SK-N-SH (cell line): ENCODE results near the gene ALDH3B1. TPM values are rescaled to one million over a fixed set of nuclear protein-coding genes. Genes with fewer than 3 reads are reported as not detected.
"Not testable (repeated sequence)": the region's sequence is repeated elsewhere in the genome, so short reads cannot be mapped to it uniquely, and the experiment has no call there.

Experiments used
- CTCF ChIA-PET: fragments of 300-600, 350-600 bp; formaldehyde crosslinking; extraction: SDS; loops from one replicate; lab custom pipeline; 2021; lab: Yijun Ruan, JAX
- POLR2A ChIA-PET: fragments of 350-600 bp; sonication (Branson Sonifier 250); formaldehyde crosslinking; extraction: SDS; loops from one replicate; lab custom pipeline; 2020; ENCODE audit warnings: antibody characterized with exemption, inconsistent platforms; lab: Yijun Ruan, JAX
- DNase-seq: peaks from one replicate; pipeline ENCODE4 v3.0.0; 2012
- H2AFZ ChIP-seq: fragments of 200-600 bp; sonication (generic); 2 replicates; pipeline ENCODE4 v1.8.1; 2016; ENCODE audit warnings: antibody characterized with exemption, mild to moderate bottlenecking, low read depth
- H3F3A ChIP-seq: fragments of 200-600 bp; sonication (generic); replicated peaks from 2 replicates; pipeline ENCODE3; 2016; ENCODE audit warnings: antibody characterized with exemption, mild to moderate bottlenecking; ENCODE audit not compliant: insufficient read depth
- H3K27ac ChIP-seq, 2 experiments: fragments of 200-500 bp in 1 of 2; fragments of 200-600 bp in 1 of 2; sonication (Bioruptor generic) in 1 of 2; sonication (generic), shearing (Covaris generic) in 1 of 2; 2 replicates each; pipeline versions ENCODE4 v1.5.1 to v1.6.1; 2014 to 2016; ENCODE audit warnings: low read depth in 2 of 2, inconsistent platforms in 1 of 2, low read length in 1 of 2, mild to moderate bottlenecking in 1 of 2, mixed read lengths in 1 of 2
- H3K27me3 ChIP-seq: fragments of 200-600 bp; sonication (generic), shearing (Covaris generic); 2 replicates; pipeline ENCODE4 v1.6.1; 2016; ENCODE audit warnings: mixed run types; ENCODE audit not compliant: insufficient read depth
- H3K36me3 ChIP-seq, 2 experiments: fragments of 200-500 bp in 1 of 2; fragments of 200-600 bp in 1 of 2; sonication (Bioruptor generic) in 1 of 2; sonication (generic) in 1 of 2; replicated peaks in 1 of 2; 2 replicates each; pipeline versions ENCODE3 to v1.5.1; 2014 to 2016; ENCODE audit warnings: low read length in 1 of 2, mild to moderate bottlenecking in 1 of 2; ENCODE audit not compliant: insufficient read depth in 2 of 2, control insufficient read depth in 1 of 2
- H3K4me1 ChIP-seq, 2 experiments: fragments of 200-500 bp in 1 of 2; fragments of 200-600 bp in 1 of 2; sonication (Bioruptor generic) in 1 of 2; sonication (generic), shearing (Covaris generic) in 1 of 2; 2 replicates each; pipeline versions ENCODE4 v1.5.1 to v1.6.1; 2014 to 2016; ENCODE audit warnings: low read depth in 1 of 2, low read length in 1 of 2, mixed run types in 1 of 2; ENCODE audit not compliant: insufficient read depth in 2 of 2, control insufficient read depth in 1 of 2
- H3K4me2 ChIP-seq: fragments of 200-600 bp; sonication (generic), shearing (Covaris generic); 2 replicates; pipeline ENCODE4 v1.6.1; 2017; ENCODE audit warnings: mixed run types
- H3K4me3 ChIP-seq, 2 experiments: fragments of 200-500 bp in 1 of 2; fragments of 200-600 bp in 1 of 2; sonication (Bioruptor generic) in 1 of 2; sonication (generic), shearing (Covaris generic) in 1 of 2; 2 replicates each; pipeline versions ENCODE4 v1.5.1 to v1.8.1; 2014 to 2016; ENCODE audit warnings: low read depth in 2 of 2, inconsistent platforms in 1 of 2, low read length in 1 of 2, mild to moderate bottlenecking in 1 of 2, mixed read lengths in 1 of 2, moderate library complexity in 1 of 2
- H3K79me2 ChIP-seq: fragments of 200-600 bp; sonication (generic); 2 replicates; pipeline ENCODE4 v1.8.1; 2017; ENCODE audit warnings: mild to moderate bottlenecking; ENCODE audit not compliant: insufficient read depth
- H3K9ac ChIP-seq: fragments of 200-600 bp; sonication (generic); 2 replicates; pipeline ENCODE4 v1.6.1; 2017; ENCODE audit warnings: mixed run types
- H3K9me2 ChIP-seq: fragments of 200-600 bp; sonication (generic); 2 replicates; pipeline ENCODE4 v1.6.1; 2017; ENCODE audit warnings: mixed run types
- H3K9me3 ChIP-seq: fragments of 200-600 bp; sonication (generic); 2 replicates; pipeline ENCODE4 v1.6.1; 2017; ENCODE audit warnings: mixed run types, mild to moderate bottlenecking, moderate library complexity
- H4K20me1 ChIP-seq: fragments of 200-600 bp; sonication (generic); 2 replicates; pipeline ENCODE4 v1.6.1; 2017; ENCODE audit warnings: mild to moderate bottlenecking, mixed run types; ENCODE audit not compliant: insufficient read depth
- CTCF ChIP-seq: fragments of 200-600 bp; sonication (generic); IDR thresholded peaks from 2 replicates; pipeline ENCODE4 v1.6.1; 2017; ENCODE audit warnings: antibody characterized with exemption, mild to moderate bottlenecking, moderate library complexity
- ELF1 ChIP-seq: IDR thresholded peaks from 2 replicates; pipeline ENCODE4 v1.4.0; 2012
- EZH2phosphoT487 ChIP-seq: fragments of 200-600 bp; sonication (generic); IDR thresholded peaks from 2 replicates; pipeline ENCODE4 v1.6.1; 2017; ENCODE audit warnings: low read depth, mixed run types, mild to moderate bottlenecking, antibody characterized with exemption, moderate library complexity, borderline replicate concordance
- FOXJ3 ChIP-seq: sonication (generic); formaldehyde crosslinking; IDR thresholded peaks from 2 replicates; pipeline ENCODE4 v1.5.1; 2020; ENCODE audit warnings: mild to moderate bottlenecking, missing genetic modification reagents
- GABPA ChIP-seq: IDR thresholded peaks from 2 replicates; pipeline ENCODE4 v1.4.0; 2012; ENCODE audit warnings: low read depth, mild to moderate bottlenecking
- GATA2 ChIP-seq: sonication (generic); formaldehyde crosslinking; IDR thresholded peaks from 2 replicates; pipeline ENCODE4 v1.5.0; 2020; ENCODE audit warnings: mild to moderate bottlenecking, missing genetic modification reagents
- JUND ChIP-seq: IDR thresholded peaks from 2 replicates; pipeline ENCODE4 v1.4.0; 2012
- MEF2A ChIP-seq: IDR thresholded peaks from 2 replicates; pipeline ENCODE4 v1.4.0; 2012; ENCODE audit warnings: low read depth, borderline replicate concordance
- MXI1 ChIP-seq: IDR thresholded peaks from 2 replicates; pipeline ENCODE4 v1.6.1; 2012; ENCODE audit warnings: mild to moderate bottlenecking, low read depth, low read length, improper control_type of control experiment
- NFIC ChIP-seq: IDR thresholded peaks from 2 replicates; pipeline ENCODE4 v1.4.0; 2012; ENCODE audit warnings: borderline replicate concordance
- POLR2AphosphoS5 ChIP-seq: IDR thresholded peaks from 2 replicates; pipeline ENCODE4 v1.6.1; 2012; ENCODE audit warnings: low read depth, low read length
- RCOR1 ChIP-seq: fragments of 150-350 bp; IDR thresholded peaks from 2 replicates; pipeline ENCODE4 v1.6.1; 2017; ENCODE audit warnings: antibody characterized with exemption, low read length
- REST ChIP-seq: IDR thresholded peaks from 2 replicates; pipeline ENCODE4 v1.6.1; 2012; ENCODE audit warnings: mild to moderate bottlenecking, low read depth, low read length, moderate library complexity
- RFX5 ChIP-seq: IDR thresholded peaks from 2 replicates; pipeline ENCODE4 v1.6.1; 2012; ENCODE audit warnings: mild to moderate bottlenecking, improper control_type of control experiment, low read length
- SIN3A ChIP-seq: IDR thresholded peaks from 2 replicates; pipeline ENCODE4 v1.6.1; 2012; ENCODE audit warnings: low read depth, mild to moderate bottlenecking, low read length, moderate library complexity, borderline replicate concordance
- TCF12 ChIP-seq: IDR thresholded peaks from 2 replicates; pipeline ENCODE4 v1.4.0; 2012
- USF1 ChIP-seq: IDR thresholded peaks from 2 replicates; pipeline ENCODE4 v1.4.0; 2012; ENCODE audit warnings: low read depth, borderline replicate concordance
- YY1 ChIP-seq: IDR thresholded peaks from 2 replicates; pipeline ENCODE4 v1.4.0; 2012; ENCODE audit warnings: low read depth, mild to moderate bottlenecking
- WGBS: methylation state at CpG from one replicate; pipeline ENCODE4 v1.1.6; 2017; ENCODE audit warnings: low lambda C conversion rate; 5-methylcytosine and 5-hydroxymethylcytosine counted together
- polyA plus RNA-seq, 3 experiments: library from polyadenylated mRNA; depleted of rRNA; stranded (reverse); fragments of >200 nt; gene quantifications; 2 replicates each; pipeline ENCODE4 v1.2.3, GENCODE V29; 2012

Gene ALDH3B1
- polyA plus RNA-seq, 1 of the 3 experiments (the other 2 are of a cell fraction) = 14.9 TPM

GRCh38 chr11:67981226-67981625, 28.9 kb upstream of the ALDH3B1 start:
- WGBS = 89% methylated on average over 10 of the region's 10 CpGs
- not testable (repeated sequence) for H3K36me3 ChIP-seq, H2AFZ ChIP-seq, H3K27ac ChIP-seq, H3K4me3 ChIP-seq, H4K20me1 ChIP-seq, H3K27me3 ChIP-seq, H3F3A ChIP-seq, H3K4me1 ChIP-seq, H3K9me3 ChIP-seq, H3K9ac ChIP-seq, DNase-seq, H3K9me2 ChIP-seq
- CTCF ChIA-PET = interaction anchor here (0.9 kb wide), 1 partner anchor 22 kb away, joined by 3 read pairs; no protein-coding TSS in a partner anchor
- TF ChIP-seq REST = 0 out of 2 replicates have a peak, but pooled peaks have one; percentile 43
- TF ChIP-seq, all 33 proteins: peak for 1; not testable (repeated sequence) for 32
- H3K4me2 ChIP-seq, H3K79me2 ChIP-seq, POLR2A ChIA-PET: not testable (repeated sequence)

GRCh38 chr11:67982255-67982857, 27.8 kb upstream of the ALDH3B1 start:
- H3K79me2 ChIP-seq, H4K20me1 ChIP-seq, H3K9ac ChIP-seq, DNase-seq, H3K36me3 ChIP-seq, H3K27ac ChIP-seq, H3F3A ChIP-seq, H2AFZ ChIP-seq, CTCF ChIA-PET, H3K9me3 ChIP-seq, H3K4me3 ChIP-seq, H3K27me3 ChIP-seq, POLR2A ChIA-PET, H3K4me2 ChIP-seq, H3K4me1 ChIP-seq, H3K9me2 ChIP-seq: not testable (repeated sequence)
- 84% methylated on average over 17 of the region's 17 CpGs for WGBS

GRCh38 chr11:67983951-67984350, 26.2 kb upstream of the ALDH3B1 start:
- no peaks in the 10 kb centered on the region for H4K20me1 ChIP-seq
- ChIA-PET CTCF (no interaction called here), POLR2A (no interaction called here)
- H3K9me3 ChIP-seq = no peaks in the 10 kb centered on the region
- peak overlapping the region; percentile 55 to 68 for H3K4me3 ChIP-seq
- H3K27me3 ChIP-seq = no peaks in the 10 kb centered on the region; the same call in 1 of the 2 replicates
- 6% methylated on average over 9 of the region's 29 CpGs for WGBS
- H3F3A ChIP-seq = no peaks in the 10 kb centered on the region
- H3K79me2 ChIP-seq = no peaks in the 10 kb centered on the region
- H3K36me3 ChIP-seq = no peaks in the 10 kb centered on the region
- peak overlapping the region; percentile 81; the same call in 1 of the 2 replicates for H2AFZ ChIP-seq
- no peaks in the 10 kb centered on the region for H3K9me2 ChIP-seq
- DNase-seq = peak; percentile 46
- peak overlapping the region; percentile 50; the same call in 1 of the 2 replicates for H3K9ac ChIP-seq
- peaks cover 0 to 2% of the 10 kb centered on the region in 2 experiments; a peak in 1 of 4 replicates for H3K4me1 ChIP-seq
- peak overlapping the region; percentile 82 for H3K4me2 ChIP-seq
- H3K27ac ChIP-seq = no peak overlapping the region
- TF ChIP-seq ELF1 (no peak), MXI1 (no peak), NFIC (no peak), MEF2A (no peak), YY1 (no peak), GABPA (no peak), EZH2phosphoT487 (no peak), SIN3A (no peak), RFX5 (no peak), CTCF (no peak), RCOR1 (no peak), USF1 (no peak), TCF12 (no peak), JUND (no peak), GATA2 (CRISPR knock-in tag) (no peak), FOXJ3 (CRISPR knock-in tag) (no peak), POLR2AphosphoS5 (no peak)
